IPS-18a (cell line): ENCODE results near the gene LARGE1.

Experiments
- H3K27ac ChIP-seq: one replicate; pipeline ENCODE4 v1.5.1; 2013; ENCODE audit warnings: low read length
- H3K27me3 ChIP-seq: one replicate; pipeline ENCODE4 v1.6.1; 2013; ENCODE audit warnings: mild to moderate bottlenecking, low read length; ENCODE audit not compliant: control insufficient read depth, insufficient read depth
- H3K36me3 ChIP-seq: one replicate; pipeline ENCODE4 v1.6.1; 2013; ENCODE audit warnings: low read depth, low read length; ENCODE audit not compliant: control insufficient read depth
- H3K4me1 ChIP-seq: one replicate; pipeline ENCODE4 v1.6.1; 2013; ENCODE audit warnings: low read depth, low read length; ENCODE audit not compliant: control insufficient read depth
- H3K4me3 ChIP-seq: one replicate; pipeline ENCODE4 v1.5.1; 2013; ENCODE audit warnings: low read length
- H3K9ac ChIP-seq: one replicate; pipeline ENCODE4 v1.6.1; 2013; ENCODE audit warnings: mild to moderate bottlenecking, low read length, moderate library complexity
- H3K9me3 ChIP-seq: one replicate; pipeline ENCODE4 v1.6.1; 2013; ENCODE audit warnings: low read depth, low read length; ENCODE audit not compliant: control insufficient read depth

Gene LARGE1

GRCh38 chr22:33715237-33715985, 204.9 kb downstream of the LARGE1 start:
- Histone ChIP-seq H3K27me3 (no peaks in the 10 kb centered on the region), H3K4me3 (no peak overlapping the region), H3K4me1 (no peaks in the 10 kb centered on the region), H3K36me3 (no peaks in the 10 kb centered on the region), H3K9me3 (no peaks in the 10 kb centered on the region), H3K9ac (no peak overlapping the region), H3K27ac (no peak overlapping the region)

- no peaks in the 10 kb centered on the region for H3K36me3 ChIP-seq
- H3K9me3 ChIP-seq, result no peaks in the 10 kb centered on the region
- peaks cover 6% of the 10 kb centered on the region for H3K4me1 ChIP-seq
- H3K27me3 ChIP-seq, result no peaks in the 10 kb centered on the region
- H3K27ac ChIP-seq, result no peak overlapping the region
- H3K9ac ChIP-seq, result no peak overlapping the region
- no peak overlapping the region for H3K4me3 ChIP-seq
Observed at GRCh38 chr22:33710326-33710725, 209.9 kb downstream of the LARGE1 start.

GRCh38 chr22:33707581-33707980, 212.7 kb downstream of the LARGE1 start:
- peaks cover 6% of the 10 kb centered on the region for H3K4me1 ChIP-seq

GRCh38 chr22:33706100-33706499, 214.2 kb downstream of the LARGE1 start:
- Histone ChIP-seq H3K27me3 (no peaks in the 10 kb centered on the region), H3K9me3 (no peaks in the 10 kb centered on the region), H3K9ac (no peak overlapping the region), H3K36me3 (no peaks in the 10 kb centered on the region), H3K4me3 (no peak overlapping the region), H3K4me1 (peaks cover 6% of the 10 kb centered on the region), H3K27ac (no peak overlapping the region)

More at GRCh38 chr22:33707581-33707980, 212.7 kb downstream of the LARGE1 start:
- H3K27me3 ChIP-seq, result no peaks in the 10 kb centered on the region
- H3K9ac ChIP-seq, result no peak overlapping the region
- no peaks in the 10 kb centered on the region for H3K9me3 ChIP-seq
- H3K4me3 ChIP-seq, result no peak overlapping the region
- H3K36me3 ChIP-seq, result no peaks in the 10 kb centered on the region
- no peak overlapping the region for H3K27ac ChIP-seq

GRCh38 chr22:33699176-33699575, 221.1 kb downstream of the LARGE1 start:
- Histone ChIP-seq H3K36me3 (peaks cover 6% of the 10 kb centered on the region), H3K4me3 (no peak overlapping the region), H3K27me3 (no peaks in the 10 kb centered on the region), H3K9ac (no peak overlapping the region), H3K9me3 (no peaks in the 10 kb centered on the region), H3K4me1 (no peaks in the 10 kb centered on the region), H3K27ac (no peak overlapping the region)

- peaks cover 6% of the 10 kb centered on the region for H3K36me3 ChIP-seq
- H3K4me3 ChIP-seq, result no peak overlapping the region
- H3K27ac ChIP-seq, result no peak overlapping the region
- H3K4me1 ChIP-seq, result no peaks in the 10 kb centered on the region
- H3K27me3 ChIP-seq, result no peaks in the 10 kb centered on the region
- no peak overlapping the region for H3K9ac ChIP-seq
- no peaks in the 10 kb centered on the region for H3K9me3 ChIP-seq
Observed at GRCh38 chr22:33697640-33698039, 222.6 kb downstream of the LARGE1 start.

GRCh38 chr22:33691057-33691630, 229.1 kb downstream of the LARGE1 start:
- Histone ChIP-seq H3K4me3 (no peak overlapping the region), H3K9ac (no peak overlapping the region), H3K27me3 (no peaks in the 10 kb centered on the region), H3K4me1 (no peaks in the 10 kb centered on the region), H3K9me3 (no peaks in the 10 kb centered on the region), H3K27ac (no peak overlapping the region), H3K36me3 (no peaks in the 10 kb centered on the region)

- H3K4me1 ChIP-seq, result no peaks in the 10 kb centered on the region
- no peak overlapping the region for H3K4me3 ChIP-seq
- no peaks in the 10 kb centered on the region for H3K36me3 ChIP-seq
- H3K9ac ChIP-seq, result no peak overlapping the region
- no peaks in the 10 kb centered on the region for H3K27me3 ChIP-seq
- H3K9me3 ChIP-seq, result no peaks in the 10 kb centered on the region
- H3K27ac ChIP-seq, result no peak overlapping the region
Observed at GRCh38 chr22:33688903-33689302, 231.4 kb downstream of the LARGE1 start.

- Histone ChIP-seq H3K9me3 (no peaks in the 10 kb centered on the region), H3K4me3 (no peak overlapping the region), H3K9ac (no peak overlapping the region), H3K27ac (no peak overlapping the region), H3K27me3 (no peaks in the 10 kb centered on the region), H3K36me3 (no peaks in the 10 kb centered on the region), H3K4me1 (no peaks in the 10 kb centered on the region)
Observed at GRCh38 chr22:33687464-33687863, 232.8 kb downstream of the LARGE1 start.

GRCh38 chr22:33684087-33684486, 236.2 kb downstream of the LARGE1 start:
- no peaks in the 10 kb centered on the region for H3K27me3 ChIP-seq

GRCh38 chr22:33682927-33683326, 237.3 kb downstream of the LARGE1 start:
- H3K27ac ChIP-seq, result no peak overlapping the region
- no peak overlapping the region for H3K9ac ChIP-seq
- H3K4me1 ChIP-seq, result no peaks in the 10 kb centered on the region
- no peak overlapping the region for H3K4me3 ChIP-seq
- H3K9me3 ChIP-seq, result no peaks in the 10 kb centered on the region
- H3K27me3 ChIP-seq, result no peaks in the 10 kb centered on the region
- H3K36me3 ChIP-seq, result no peaks in the 10 kb centered on the region

More at GRCh38 chr22:33684087-33684486, 236.2 kb downstream of the LARGE1 start:
- no peaks in the 10 kb centered on the region for H3K36me3 ChIP-seq
- no peak overlapping the region for H3K4me3 ChIP-seq
- H3K9ac ChIP-seq, result no peak overlapping the region
- H3K27ac ChIP-seq, result no peak overlapping the region
- H3K4me1 ChIP-seq, result no peaks in the 10 kb centered on the region
- H3K9me3 ChIP-seq, result no peaks in the 10 kb centered on the region

- H3K9ac ChIP-seq, result no peak overlapping the region
- H3K27me3 ChIP-seq, result no peaks in the 10 kb centered on the region
- H3K27ac ChIP-seq, result no peak overlapping the region
- H3K4me1 ChIP-seq, result peaks cover 4% of the 10 kb centered on the region
- no peaks in the 10 kb centered on the region for H3K36me3 ChIP-seq
- no peaks in the 10 kb centered on the region for H3K9me3 ChIP-seq
- H3K4me3 ChIP-seq, result no peak overlapping the region
Observed at GRCh38 chr22:33680632-33681031, 239.6 kb downstream of the LARGE1 start.
